Stimulated activated CD8-positive, alpha-beta memory T cell treated with anti-CD3 and anti-CD28 coated beads, Interleukin-15, amount 100 ng/mL, for 4 hours (primary cell): Measurements from ENCODE around the gene SHB.
"Not testable (repeated sequence)": the region's sequence is repeated elsewhere in the genome, so short reads cannot be mapped to it uniquely, and the experiment has no call there.

Experiments used
- DNase-seq, 2 donors: peaks; one replicate each; pipeline ENCODE4 v3.0.0-alpha.2; 2020; ENCODE audit warnings: low read depth in 2 of 2

Gene SHB

DNA sequence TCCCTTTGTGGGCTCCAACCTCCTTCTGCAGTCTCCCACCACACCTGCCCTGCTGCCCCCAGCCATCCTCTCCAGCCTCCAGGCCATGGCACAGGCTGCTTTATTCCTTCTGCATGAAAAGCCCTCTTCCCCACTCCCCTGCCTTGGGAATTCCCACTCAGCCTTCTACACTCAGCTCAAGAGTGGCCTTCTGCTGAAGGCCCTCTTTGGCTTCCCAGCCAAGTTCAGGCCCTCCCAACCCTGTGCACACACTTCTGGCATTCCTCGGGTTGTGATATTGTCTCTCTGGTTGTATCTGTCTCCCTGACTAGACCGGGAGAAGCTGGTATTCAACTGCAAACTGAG lies 5.7 kb downstream of the SHB start:
- no peak for DNase-seq

DNA sequence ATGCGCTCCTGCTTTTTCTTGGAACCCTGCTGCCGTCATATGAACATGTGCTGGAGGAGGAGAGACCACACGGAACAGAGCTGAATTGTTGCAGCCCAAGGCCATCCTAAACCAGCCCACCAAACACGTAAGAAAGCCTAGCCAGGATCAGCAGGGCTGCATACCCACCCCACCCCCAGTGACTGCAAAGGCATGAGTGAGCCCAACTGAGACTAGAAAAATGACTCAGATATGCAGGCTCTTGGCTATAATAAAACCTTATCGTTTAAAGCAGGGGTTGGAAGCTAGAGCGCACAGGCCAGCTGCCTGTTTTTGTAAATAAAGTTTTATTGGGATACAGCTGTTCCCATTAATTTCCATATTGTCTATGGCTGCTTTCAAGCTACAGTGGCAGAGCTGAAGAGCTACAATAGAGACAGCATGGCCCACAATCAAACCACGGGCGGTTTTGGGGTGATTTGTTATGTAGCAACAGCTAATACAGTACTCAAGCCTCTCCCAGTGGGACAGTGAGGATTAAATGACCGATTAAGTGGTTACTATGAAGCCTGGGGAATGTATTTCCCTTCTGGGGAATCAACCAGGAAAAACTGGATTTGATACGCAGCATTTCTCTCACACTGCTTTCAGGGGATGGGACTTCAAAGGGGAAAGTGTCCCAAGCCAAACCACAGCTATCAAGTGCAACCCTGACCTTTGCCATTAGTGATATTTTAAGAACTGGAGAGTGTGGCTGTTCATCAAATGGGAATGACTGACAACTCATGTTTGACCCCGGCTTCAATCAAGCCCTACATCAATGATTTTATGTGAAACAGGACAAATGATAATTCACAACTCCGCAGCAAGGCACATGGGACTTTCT lies 6.3 kb downstream of the SHB start:
- DNase-seq: no peak

DNA sequence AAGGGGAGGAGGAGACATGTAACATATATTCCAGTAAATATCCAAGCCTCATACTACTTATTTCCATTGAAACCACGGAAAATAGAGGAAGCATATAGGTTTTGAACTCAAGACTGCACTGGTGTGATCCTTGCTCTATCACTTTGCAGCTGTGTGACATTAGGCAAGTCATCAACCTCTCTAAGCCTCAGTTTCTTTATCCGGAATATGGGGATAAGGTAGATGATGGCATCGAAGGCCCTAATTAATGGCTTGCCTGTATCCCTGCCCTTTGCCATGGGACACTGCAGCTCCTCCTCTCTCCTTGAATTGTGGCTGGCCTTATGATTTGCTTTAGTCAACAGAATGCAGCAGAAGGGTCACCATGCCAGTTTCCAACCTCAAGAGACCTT lies 6.9 kb downstream of the SHB start:
- no peak for DNase-seq

DNA sequence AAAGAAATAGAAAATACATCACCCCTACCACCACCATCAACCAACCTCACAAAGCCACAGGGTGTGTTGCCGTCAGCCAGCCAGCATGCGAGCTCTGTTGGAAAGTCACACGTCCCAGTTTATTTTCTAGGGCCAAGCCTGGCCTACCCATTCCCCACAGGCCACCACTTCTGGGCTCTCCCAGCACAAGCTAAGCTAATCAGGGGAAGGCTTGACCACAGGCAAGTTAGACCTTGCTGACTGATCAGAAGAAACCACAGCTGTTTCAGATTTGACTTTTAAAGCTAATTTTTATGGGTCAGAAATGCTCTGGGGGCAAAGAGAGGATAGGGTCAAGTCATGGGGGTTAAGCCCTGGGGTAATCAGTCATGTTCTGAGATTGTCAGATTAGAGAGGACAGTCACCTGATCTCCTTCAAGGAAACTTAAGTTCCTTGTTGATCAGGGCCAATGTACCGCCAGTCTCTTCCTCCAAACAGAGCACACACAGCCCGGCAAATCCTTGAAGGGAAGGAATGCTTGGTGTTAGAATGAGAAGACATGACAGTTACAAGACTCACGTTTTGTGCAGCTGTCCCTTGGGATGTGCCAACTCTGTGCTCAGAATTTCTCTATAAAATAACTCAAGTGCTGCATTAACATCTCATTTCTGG lies 7.6 kb downstream of the SHB start:
- DNase-seq: no peak

DNA sequence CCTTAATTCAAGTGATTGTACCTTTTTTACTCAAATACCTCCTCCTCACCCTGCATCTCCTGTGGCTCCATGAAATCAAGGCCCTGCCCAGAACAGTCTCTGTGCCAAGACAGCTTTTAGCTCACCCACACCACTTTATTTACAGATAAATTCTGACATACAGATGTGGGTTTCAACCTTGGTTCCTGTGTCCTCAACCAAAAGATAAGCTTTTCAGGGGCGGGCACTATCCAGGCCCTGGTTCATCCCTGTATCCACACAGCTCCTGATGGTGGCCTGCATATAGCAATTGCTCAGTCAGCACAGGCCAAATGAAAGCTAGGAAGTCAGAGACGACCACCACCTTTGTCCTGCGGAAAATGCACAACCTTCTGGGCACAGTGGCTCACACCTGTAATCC lies 8.3 kb downstream of the SHB start:
- no peak for DNase-seq

DNA sequence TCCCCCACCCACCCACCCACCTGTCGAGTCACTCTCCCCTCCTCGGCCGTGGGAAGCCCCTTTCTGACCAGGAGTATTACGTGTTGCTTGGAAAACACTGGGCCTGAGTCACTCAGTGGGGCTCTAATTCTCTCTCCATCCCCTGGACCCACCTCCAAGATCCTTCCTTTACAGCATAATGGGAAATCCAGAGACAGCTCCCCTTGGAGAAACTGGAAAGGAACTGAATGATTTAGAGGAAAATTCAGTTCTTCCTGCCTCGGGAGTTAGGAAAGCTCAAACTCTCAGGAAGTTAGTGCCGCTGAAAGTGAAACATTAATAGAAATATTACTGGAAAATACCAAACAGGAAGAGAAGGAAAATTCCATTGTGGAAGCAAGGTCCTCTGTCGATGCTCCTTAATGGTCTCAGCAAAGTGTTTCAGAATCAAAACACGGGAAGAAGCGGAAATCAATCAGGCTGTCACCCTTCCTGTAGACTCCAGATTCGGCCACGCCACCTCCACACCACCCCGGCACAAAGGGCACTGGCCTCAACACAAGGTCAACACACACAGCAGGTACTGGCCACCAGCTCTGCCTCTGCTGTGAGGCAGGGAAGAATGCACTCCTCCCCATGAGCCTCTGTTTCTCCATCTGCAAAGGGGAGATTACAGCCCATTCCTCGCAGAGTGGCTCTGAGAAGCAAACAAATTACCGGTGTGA lies 9.6 kb downstream of the SHB start:
- DNase-seq: no peak

DNA sequence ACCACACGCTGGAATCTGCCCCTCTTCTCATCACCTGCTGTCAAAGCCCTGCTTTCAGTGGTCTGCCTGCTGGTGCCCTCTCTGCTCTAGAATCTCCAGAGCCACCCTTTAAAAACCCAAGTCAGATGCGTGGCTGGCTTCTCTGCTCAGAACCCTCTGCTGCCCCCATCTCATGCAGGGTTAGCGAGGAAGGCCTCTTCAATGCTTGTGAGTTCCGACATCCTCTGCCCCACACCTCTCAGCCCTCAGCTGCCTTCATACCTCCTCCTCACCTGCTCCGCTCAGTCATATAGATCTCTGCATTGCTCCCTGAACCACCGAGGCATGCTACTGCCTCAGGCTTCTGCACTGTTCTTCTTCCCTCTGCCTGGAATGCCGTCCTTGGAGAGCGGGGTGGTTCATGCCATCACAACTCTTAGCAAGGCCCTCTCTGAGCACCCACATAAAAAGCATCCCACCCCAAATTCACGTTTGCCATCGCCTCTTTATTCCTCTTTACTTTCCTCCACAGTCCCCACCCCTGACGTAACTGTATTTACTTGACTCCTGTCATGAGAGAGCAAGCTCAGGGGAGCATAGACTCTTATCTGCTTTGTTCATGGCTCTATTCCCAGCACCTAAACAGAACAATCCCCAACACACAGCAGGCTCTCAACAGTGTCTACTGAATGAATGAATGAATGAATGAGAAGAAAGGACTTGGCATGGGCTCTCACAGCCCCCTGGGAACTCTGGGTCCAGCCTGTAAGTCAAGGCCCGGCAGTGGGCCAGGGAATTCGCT lies 10.4 kb downstream of the SHB start:
- DNase-seq: no peak

DNA sequence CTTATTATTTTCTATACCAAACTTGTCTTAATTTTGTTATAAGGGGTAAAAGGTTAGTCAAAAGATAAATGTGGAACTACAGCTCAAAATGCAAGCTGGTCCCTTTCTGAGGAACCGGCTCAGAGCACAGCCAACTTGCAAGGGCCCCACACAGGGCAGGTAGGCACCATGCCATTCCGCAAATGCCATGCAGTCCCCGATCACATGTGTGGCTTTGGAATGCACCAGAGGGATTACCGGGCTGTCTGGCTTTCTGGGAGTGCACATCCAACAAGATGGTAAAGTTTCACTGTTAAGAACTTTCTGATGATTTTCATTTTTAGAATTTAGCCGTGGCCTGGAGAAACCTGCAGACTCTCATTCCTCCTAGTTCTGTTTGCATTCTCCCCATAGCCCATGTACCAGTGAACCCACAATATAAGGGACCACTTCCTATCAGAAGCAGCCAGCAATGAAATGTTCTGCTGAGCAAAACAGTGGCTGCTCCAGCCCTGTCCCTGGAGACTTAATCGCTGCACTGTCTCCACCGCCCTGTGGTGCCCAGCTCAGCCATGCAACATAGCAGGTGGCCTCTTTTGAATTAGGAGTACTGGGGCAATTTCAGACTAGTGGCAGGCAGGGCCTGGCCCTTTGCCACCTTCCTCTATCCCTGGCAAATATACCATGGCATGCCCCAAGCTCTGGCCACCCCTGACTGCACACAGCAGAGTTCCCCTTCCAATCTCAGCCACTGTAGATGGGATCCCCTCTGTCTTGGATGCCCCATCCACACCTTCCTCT lies 11.4 kb downstream of the SHB start:
- DNase-seq: no peak

DNA sequence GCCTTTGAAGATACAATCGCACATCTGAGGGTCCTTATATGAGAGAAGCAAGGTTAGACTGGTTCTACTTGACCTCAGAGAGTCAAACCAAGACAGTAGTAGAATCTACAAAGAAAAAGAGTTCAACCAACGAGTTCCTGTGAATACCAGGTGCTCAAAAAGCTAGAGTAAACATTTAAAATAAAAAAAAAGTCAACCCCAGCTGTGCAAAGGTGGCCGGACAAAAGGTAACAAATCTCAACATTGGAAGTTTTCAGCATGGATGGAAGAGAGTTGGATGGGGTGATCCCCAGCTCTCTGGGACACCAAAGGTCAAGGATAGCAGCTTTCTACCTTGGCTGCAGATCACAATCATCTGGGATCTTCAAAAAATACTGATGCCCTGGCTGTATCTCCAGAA lies 14.4 kb downstream of the SHB start:
- DNase-seq: no peak

DNA sequence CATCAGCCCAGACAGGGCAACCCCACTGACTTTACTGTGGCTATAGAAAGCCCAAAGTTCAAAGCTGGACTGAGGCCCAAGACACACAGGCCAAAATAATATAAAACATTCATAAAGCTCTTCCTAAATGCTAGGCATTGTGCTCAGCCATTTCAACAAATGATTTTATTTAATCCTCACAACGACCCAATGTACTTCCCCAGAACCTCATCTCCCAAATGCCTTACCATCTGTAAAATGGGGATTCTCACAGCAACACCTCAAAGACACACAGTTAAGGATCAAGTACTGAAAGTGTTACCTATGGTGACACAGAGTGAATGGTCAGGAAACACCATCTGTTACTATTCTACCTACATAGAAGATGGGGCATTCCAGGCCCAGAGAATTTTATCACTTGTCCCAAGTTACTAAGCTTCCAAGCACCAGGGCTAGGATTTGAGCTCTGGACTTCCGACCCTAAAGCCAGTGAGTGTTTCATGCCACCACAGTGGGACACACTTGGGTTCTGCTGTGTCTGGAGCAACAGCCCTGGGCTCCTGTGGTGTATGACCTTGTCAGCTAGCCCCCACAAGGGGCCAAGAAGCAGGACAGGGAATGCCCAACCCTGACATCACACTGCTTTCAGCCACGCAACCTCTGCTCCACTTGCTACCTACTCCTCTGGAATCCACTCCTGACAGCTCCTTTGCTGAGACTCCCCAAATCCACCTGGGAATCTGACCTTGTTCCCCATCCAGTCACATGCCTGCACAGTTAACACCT lies 15.1 kb downstream of the SHB start:
- DNase-seq: no peak

DNA sequence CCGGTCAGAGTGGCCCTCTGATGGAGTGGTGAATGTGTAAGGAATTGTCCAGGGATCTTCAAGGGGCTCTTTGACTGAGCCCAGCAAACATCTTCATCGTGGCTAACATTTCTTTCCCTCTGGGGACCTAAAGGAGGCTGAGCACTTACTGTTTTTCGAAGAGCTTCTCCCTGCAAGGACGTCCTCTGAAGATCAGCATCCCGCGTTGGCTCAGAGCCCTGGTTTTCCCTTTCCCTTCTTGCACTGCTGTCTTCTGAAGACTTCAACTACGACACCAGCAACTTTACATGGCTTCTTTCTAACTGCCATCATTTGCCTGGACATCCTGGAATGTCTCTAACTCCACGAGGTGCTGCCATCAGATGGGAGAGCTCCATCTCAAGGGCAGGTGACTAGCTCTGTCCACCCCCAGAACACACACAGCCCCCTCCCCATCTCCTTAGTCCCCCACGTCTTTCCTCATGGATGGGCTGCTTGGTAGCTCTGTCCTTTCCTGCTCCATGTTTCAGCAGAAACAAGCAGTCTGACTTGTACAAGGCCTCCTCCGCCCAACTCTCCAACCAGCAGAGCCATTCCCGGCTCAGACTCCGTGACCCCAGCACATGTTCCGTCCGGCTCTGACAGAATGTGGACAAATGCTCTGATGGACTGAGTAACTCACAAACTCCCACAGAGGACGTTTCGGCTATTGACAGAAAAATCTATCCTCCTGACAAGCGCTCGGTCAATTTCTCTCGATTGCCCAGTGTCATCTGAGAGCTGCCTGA lies 17.1 kb downstream of the SHB start:
- no peak for DNase-seq

DNA sequence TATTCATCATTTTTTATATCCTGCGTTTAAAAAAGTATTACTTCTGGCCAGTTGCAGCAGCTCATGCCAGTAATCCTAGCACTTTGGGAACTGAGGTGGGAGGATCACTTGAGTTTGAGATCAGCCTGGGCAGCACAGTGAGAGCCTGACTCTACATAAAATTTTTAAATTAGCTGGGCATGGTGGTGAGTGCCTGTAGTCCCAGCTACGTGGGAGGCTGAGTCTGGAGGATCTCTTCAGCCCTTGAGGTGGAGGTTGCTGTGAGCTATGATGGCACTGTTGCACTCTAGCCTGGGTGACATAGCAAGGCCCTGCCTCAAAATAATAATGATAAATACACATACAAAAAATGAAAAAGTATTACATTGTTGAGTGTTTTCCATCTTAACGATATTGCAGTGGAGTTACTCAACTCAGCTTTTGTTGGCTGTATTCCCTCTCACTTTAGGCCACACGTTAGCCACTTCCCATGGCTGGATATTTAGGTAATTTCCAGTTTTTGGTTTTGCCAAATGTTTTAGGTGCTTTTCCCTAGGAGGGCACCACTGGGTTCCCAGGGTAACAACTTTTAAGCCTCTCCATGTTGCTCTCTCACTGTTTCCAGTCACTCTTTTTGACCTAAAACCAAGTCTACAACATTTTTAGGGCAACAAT lies 20.6 kb downstream of the SHB start:
- DNase-seq: no peak

DNA sequence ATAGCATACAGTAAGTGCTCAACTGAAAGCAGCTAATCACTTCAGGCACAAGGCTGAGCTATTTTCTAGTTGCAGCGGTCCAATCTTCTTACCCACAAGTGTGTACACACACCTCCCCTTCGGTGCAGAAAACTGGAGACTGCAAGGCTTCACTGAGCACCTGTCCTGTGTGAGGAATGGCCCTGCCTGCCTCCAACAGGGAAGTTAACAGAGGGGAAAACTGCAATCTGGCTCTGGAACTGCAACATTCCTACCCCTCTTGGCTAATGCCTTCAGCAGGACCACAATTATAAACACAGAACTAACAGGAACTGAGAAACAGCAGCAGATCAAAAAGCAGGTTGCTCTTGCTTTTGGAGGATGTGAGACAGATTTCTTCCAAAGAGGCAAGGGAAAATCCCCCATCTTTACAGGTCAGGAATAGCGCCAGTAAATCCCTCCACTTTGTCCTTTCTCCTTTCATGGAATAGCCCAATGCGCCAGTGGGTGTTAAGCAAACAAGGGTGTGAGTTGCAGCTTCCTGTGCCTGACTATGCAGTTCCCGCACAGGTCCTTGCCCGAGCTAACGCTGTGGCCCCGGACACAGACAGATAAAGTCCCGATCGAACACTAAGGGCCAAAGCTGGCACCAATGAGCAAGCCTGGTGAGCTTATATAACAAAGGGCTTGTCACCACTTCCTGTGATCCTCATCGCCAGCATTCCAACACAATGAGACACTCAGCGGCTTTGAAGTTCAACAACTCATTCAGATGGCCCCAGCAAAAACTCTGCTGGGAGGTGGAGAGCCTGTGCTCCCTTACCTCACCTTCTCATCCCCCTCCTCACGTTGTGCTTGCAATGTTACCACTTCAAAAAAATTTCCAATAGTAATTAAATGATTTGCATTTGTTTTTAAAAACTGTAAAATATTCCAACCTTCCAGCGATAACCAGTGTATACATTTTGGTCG lies 21.5 kb downstream of the SHB start:
- no peak for DNase-seq

DNA sequence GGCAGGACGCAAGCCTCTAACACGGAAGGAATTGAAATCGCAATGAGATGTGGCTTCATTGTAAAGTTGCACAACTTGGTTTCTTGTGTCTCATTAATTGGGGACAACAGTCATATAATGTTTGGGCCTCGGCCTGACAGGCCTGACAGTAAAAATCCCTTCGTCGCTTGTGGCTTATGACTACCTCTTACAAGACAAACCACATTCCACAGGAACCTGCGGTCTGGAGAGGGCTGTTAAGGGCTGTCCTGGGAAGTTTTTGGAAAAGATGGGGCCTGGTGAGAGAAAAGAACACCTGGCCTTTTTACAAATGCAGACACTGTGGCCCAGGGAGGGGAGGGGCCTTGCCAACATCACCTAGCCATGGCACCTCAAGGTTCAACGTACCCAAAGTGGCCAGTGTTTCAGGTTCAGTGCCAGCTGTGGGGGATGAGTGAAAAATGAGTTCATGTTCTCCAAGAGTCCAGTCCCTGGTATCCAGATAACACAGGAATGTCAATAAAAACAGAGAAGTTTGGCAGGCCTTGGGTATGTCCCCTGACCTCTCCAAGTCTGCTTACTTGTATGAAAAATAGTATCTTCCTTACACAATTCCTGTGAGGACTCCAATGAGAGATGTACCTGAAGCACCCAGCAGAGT lies 22.2 kb downstream of the SHB start:
- DNase-seq: no peak

DNA sequence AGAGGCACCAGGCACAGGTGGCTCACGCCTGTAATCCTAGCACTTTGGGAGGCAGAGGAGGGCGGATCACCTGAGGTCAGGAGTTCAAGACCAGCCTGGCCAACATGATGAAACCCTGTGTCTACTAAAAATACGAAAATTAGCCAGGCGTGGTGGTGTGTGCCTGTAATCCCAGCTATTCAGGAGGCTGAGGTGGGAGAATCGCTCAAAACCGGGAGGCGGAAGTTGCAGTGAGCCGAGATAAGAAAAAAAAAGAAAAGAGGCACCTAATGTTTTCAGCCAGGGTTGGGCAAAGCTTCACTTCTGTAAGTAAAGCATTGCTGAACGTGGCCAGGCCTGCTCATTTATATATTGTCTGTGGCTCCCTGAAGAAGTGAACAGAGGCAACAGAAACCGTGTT lies 23.1 kb downstream of the SHB start:
- not testable (repeated sequence) for DNase-seq

DNA sequence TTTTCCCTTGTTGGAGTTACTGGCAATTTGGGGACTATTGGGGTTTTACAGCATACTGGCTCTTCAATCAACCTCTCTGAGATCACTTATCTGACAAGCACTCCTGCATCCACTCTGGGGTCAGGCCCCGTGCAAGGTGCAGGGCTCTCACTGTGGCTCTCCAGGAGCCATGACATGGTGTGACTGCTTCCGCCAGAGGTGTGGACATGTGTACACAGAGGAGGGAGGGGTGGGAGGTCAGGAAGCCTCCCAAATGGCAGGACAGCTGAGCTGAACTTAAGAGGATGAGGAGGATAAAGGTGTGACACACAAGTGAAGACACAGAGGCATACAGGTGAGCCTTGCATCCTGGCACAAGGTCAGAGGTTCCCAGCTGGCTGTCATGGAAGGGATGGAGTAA lies 24.3 kb downstream of the SHB start:
- DNase-seq: no peak

DNA sequence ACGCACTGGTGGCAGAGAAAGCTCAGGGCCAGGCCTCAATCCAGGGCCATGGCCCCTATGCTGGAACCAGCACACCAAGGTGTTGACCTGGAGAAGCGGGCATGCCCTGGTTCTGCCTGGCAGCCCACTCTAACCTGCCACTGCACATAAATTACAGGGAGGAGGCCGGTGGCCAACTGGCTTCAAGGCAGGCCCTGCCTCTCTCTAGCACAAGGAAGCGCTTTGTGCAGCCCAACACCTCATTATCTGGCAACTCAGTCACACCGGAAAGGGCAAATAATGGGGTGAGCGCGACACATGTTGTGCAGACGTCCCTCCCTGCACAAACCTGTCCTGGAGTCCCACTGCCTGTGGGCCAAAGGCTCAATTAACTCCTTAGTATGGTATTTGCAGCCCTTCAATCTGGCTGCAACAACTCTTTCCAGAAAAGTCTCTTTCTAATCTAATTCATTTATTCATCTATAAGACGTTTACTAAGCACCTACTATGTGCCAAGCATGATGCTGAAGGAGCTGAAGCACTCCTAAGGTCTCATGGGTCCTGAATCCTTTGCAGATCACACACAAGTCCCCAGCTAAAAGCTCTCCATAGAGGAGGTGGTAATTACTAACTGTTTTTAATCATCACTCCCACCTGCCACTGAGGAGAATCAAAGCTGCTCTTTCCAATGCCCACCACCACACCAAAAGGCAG lies 24.9 kb downstream of the SHB start:
- no peak for DNase-seq
